Endothelial cell (in vitro differentiated cells): ENCODE results near the gene RNF220. TPM values are rescaled to one million over a fixed set of nuclear protein-coding genes. Genes with fewer than 3 reads are reported as not detected.

Source experiments
- DNase-seq: peaks from one replicate; pipeline ENCODE4 v3.0.0; 2021; ENCODE audit warnings: low spot score
- H3K27ac Mint-ChIP-seq: one replicate; pipeline ENCODE4 v1.8.0; 2021; ENCODE audit warnings: mixed read lengths, inconsistent platforms; ENCODE audit not compliant: unreplicated experiment
- H3K27me3 Mint-ChIP-seq: one replicate; pipeline ENCODE4 v1.8.0; 2021; ENCODE audit warnings: mild to moderate bottlenecking, moderate library complexity, mixed read lengths, inconsistent platforms; ENCODE audit not compliant: unreplicated experiment
- H3K36me3 Mint-ChIP-seq: one replicate; pipeline ENCODE4 v1.8.0; 2021; ENCODE audit warnings: mild to moderate bottlenecking, low read depth, mixed read lengths, inconsistent platforms; ENCODE audit not compliant: unreplicated experiment
- H3K4me1 Mint-ChIP-seq: one replicate; pipeline ENCODE4 v1.8.0; 2021; ENCODE audit warnings: mild to moderate bottlenecking, mixed read lengths, inconsistent platforms; ENCODE audit not compliant: unreplicated experiment
- H3K4me3 Mint-ChIP-seq: one replicate; pipeline ENCODE4 v1.8.0; 2021; ENCODE audit warnings: mild to moderate bottlenecking, mixed read lengths, inconsistent platforms; ENCODE audit not compliant: unreplicated experiment
- H3K9me3 Mint-ChIP-seq: one replicate; pipeline ENCODE4 v1.8.0; 2021; ENCODE audit warnings: mixed read lengths, inconsistent platforms; ENCODE audit not compliant: unreplicated experiment
- CTCF ChIP-seq: fragments of 200-600 bp; sonication (generic); IDR thresholded peaks from one replicate; pipeline ENCODE4 v1.5.0; 2021; ENCODE audit warnings: antibody characterized with exemption; ENCODE audit not compliant: unreplicated experiment
- total RNA-seq: library from RNA; stranded (reverse); fragmentation: NEBNext Ultra II Directional; extraction: Animal tissue kit (Norgen Biotek cat#: 25700); gene quantifications from one replicate; pipeline ENCODE4 v1.2.1, GENCODE V29; 2021; ENCODE audit not compliant: unreplicated experiment

Gene RNF220
- total RNA-seq, 1 donor from 2014 or later = 87.5 TPM

- Mint-ChIP-seq H3K27ac (no peak overlapping the region), H3K27me3 (peaks cover 10% of the 10 kb centered on the region), H3K36me3 (peaks cover 5% of the 10 kb centered on the region), H3K9me3 (no peaks in the 10 kb centered on the region), H3K4me1 (peaks cover 32% of the 10 kb centered on the region), H3K4me3 (no peak overlapping the region)
- DNase-seq = no peak
- no peak for TF ChIP-seq CTCF
Observed at GRCh38 chr1:44684525-44684924, 279.5 kb downstream of the RNF220 start.

- Mint-ChIP-seq H3K4me1 (peaks cover 32% of the 10 kb centered on the region), H3K4me3 (no peak overlapping the region), H3K36me3 (no peaks in the 10 kb centered on the region), H3K27ac (peak overlapping the region; percentile 16), H3K27me3 (peaks cover 7% of the 10 kb centered on the region), H3K9me3 (no peaks in the 10 kb centered on the region)
- no peak for TF ChIP-seq CTCF
- no peak for DNase-seq
Observed at GRCh38 chr1:44685218-44685617, 280.2 kb downstream of the RNF220 start.

- Mint-ChIP-seq H3K27me3 (peaks cover 4% of the 10 kb centered on the region), H3K36me3 (no peaks in the 10 kb centered on the region), H3K4me1 (peaks cover 32% of the 10 kb centered on the region), H3K9me3 (no peaks in the 10 kb centered on the region), H3K27ac (peak overlapping the region; percentile 97), H3K4me3 (peak overlapping the region; percentile 8)
- TF ChIP-seq CTCF = no peak
- no peak for DNase-seq
Observed at GRCh38 chr1:44685881-44686280, 280.8 kb downstream of the RNF220 start.

- no peak for TF ChIP-seq CTCF
- DNase-seq = no peak
- Mint-ChIP-seq H3K4me3 (no peak overlapping the region), H3K36me3 (no peaks in the 10 kb centered on the region), H3K9me3 (no peaks in the 10 kb centered on the region), H3K4me1 (peaks cover 24% of the 10 kb centered on the region), H3K27ac (no peak overlapping the region), H3K27me3 (peaks cover 2% of the 10 kb centered on the region)
Observed at GRCh38 chr1:44688760-44689446, 283.8 kb downstream of the RNF220 start.

GRCh38 chr1:44689447-44689765 lies 284.4 kb downstream of the RNF220 start:
- peaks cover 2% of the 10 kb centered on the region for H3K27me3 Mint-ChIP-seq

More at GRCh38 chr1:44689447-44689765, 284.4 kb downstream of the RNF220 start:
- no peak overlapping the region for H3K4me3 Mint-ChIP-seq
- no peak for TF ChIP-seq CTCF
- DNase-seq = no peak
- H3K36me3 Mint-ChIP-seq = no peaks in the 10 kb centered on the region
- no peaks in the 10 kb centered on the region for H3K9me3 Mint-ChIP-seq
- no peak overlapping the region for H3K27ac Mint-ChIP-seq
- peaks cover 21% of the 10 kb centered on the region for H3K4me1 Mint-ChIP-seq
